ENCODE data around the gene KAT8. TPM values are rescaled to one million over a fixed set of nuclear protein-coding genes. Genes with fewer than 3 reads are reported as not detected.

The KAT8 gene
- total and polyA plus RNA-seq, 2 of the 13 experiments (the other 11 are each of a cell fraction or from before 2014, with no cell fraction given): 79.0 to 84.2 TPM

- TF ChIP-seq, protein P1, sequence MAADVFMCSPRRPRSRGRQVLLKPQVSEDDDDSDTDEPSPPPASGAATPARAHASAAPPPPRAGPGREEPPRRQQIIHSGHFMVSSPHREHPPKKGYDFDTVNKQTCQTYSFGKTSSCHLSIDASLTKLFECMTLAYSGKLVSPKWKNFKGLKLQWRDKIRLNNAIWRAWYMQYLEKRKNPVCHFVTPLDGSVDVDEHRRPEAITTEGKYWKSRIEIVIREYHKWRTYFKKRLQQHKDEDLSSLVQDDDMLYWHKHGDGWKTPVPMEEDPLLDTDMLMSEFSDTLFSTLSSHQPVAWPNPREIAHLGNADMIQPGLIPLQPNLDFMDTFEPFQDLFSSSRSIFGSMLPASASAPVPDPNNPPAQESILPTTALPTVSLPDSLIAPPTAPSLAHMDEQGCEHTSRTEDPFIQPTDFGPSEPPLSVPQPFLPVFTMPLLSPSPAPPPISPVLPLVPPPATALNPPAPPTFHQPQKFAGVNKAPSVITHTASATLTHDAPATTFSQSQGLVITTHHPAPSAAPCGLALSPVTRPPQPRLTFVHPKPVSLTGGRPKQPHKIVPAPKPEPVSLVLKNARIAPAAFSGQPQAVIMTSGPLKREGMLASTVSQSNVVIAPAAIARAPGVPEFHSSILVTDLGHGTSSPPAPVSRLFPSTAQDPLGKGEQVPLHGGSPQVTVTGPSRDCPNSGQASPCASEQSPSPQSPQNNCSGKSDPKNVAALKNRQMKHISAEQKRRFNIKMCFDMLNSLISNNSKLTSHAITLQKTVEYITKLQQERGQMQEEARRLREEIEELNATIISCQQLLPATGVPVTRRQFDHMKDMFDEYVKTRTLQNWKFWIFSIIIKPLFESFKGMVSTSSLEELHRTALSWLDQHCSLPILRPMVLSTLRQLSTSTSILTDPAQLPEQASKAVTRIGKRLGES (CRISPR knock-in tag; IDR thresholded peaks at IDR 0.05; ENCODE audit: borderline replicate concordance): no peak
- 0 out of 2 replicates have a peak, but pooled peaks have one; percentile 48 for TF ChIP-seq ZNF598 (CRISPR knock-in tag; IDR thresholded peaks at IDR 0.05; ENCODE audit: borderline replicate concordance)
- no peak for TF ChIP-seq ZNF780A (CRISPR knock-in tag; IDR thresholded peaks at IDR 0.05)
- peak; percentile 25 for TF ChIP-seq HNRNPLL (IDR thresholded peaks at IDR 0.05; ENCODE audit: low read depth, low read length, poor library complexity, severe bottlenecking)
- TF ChIP-seq, protein P2, sequence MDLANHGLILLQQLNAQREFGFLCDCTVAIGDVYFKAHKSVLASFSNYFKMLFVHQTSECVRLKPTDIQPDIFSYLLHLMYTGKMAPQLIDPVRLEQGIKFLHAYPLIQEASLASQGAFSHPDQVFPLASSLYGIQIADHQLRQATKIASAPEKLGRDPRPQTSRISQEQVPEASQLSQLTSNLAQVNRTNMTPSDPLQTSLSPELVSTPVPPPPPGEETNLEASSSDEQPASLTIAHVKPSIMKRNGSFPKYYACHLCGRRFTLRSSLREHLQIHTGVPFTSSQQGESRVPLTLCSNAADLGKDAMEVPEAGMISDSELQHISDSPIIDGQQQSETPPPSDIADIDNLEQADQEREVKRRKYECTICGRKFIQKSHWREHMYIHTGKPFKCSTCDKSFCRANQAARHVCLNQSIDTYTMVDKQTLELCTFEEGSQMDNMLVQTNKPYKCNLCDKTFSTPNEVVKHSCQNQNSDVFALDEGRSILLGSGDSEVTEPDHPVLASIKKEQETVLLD (CRISPR knock-in tag; IDR thresholded peaks at IDR 0.05; ENCODE audit: low read depth): no peak
- TF ChIP-seq ZNF747 (CRISPR knock-in tag; IDR thresholded peaks at IDR 0.05; ENCODE audit: borderline replicate concordance): peak; percentile 45; the same call in 1 of the 2 replicates
- no peak for TF ChIP-seq KDM5A (IDR thresholded peaks at IDR 0.05; ENCODE audit: borderline replicate concordance, low read length)
- peak; percentile 49; the same call in 1 of the 2 replicates for TF ChIP-seq HES4 (CRISPR knock-in tag; IDR thresholded peaks at IDR 0.05; ENCODE audit: borderline replicate concordance)
- peak; percentile 39 for TF ChIP-seq ZNF883 (CRISPR knock-in tag; IDR thresholded peaks at IDR 0.05; ENCODE audit: not compliant biosample characterization)
- no peak for TF ChIP-seq HMGA1 (CRISPR knock-in tag; conservative IDR thresholded peaks at IDR 0.05)
- no peak for TF ChIP-seq NR3C1 (CRISPR knock-in tag; IDR thresholded peaks at IDR 0.05)
- no peak for TF ChIP-seq ZIK1 (CRISPR knock-in tag; IDR thresholded peaks at IDR 0.05; ENCODE audit: borderline replicate concordance, low read depth)
- TF ChIP-seq, protein P3, sequence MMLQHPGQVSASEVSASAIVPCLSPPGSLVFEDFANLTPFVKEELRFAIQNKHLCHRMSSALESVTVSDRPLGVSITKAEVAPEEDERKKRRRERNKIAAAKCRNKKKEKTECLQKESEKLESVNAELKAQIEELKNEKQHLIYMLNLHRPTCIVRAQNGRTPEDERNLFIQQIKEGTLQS (CRISPR knock-in tag; IDR thresholded peaks at IDR 0.05): 0 out of 2 replicates have a peak, but pooled peaks have one; percentile 20
- 0 out of 2 replicates have a peak, but pooled peaks have one; percentile 27 for TF ChIP-seq HDAC2 (CRISPR knock-in tag; IDR thresholded peaks at IDR 0.05)
- TF ChIP-seq, protein P4, sequence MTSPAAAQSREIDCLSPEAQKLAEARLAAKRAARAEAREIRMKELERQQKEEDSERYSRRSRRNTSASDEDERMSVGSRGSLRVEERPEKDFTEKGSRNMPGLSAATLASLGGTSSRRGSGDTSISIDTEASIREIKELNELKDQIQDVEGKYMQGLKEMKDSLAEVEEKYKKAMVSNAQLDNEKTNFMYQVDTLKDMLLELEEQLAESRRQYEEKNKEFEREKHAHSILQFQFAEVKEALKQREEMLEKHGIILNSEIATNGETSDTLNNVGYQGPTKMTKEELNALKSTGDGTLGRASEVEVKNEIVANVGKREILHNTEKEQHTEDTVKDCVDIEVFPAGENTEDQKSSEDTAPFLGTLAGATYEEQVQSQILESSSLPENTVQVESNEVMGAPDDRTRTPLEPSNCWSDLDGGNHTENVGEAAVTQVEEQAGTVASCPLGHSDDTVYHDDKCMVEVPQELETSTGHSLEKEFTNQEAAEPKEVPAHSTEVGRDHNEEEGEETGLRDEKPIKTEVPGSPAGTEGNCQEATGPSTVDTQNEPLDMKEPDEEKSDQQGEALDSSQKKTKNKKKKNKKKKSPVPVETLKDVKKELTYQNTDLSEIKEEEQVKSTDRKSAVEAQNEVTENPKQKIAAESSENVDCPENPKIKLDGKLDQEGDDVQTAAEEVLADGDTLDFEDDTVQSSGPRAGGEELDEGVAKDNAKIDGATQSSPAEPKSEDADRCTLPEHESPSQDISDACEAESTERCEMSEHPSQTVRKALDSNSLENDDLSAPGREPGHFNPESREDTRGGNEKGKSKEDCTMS (CRISPR knock-in tag; conservative IDR thresholded peaks at IDR 0.05): no peak
- peak; percentile 23; the same call in 1 of the 2 replicates for TF ChIP-seq ZSCAN21 (CRISPR knock-in tag; IDR thresholded peaks at IDR 0.05; ENCODE audit: borderline replicate concordance)
- TF ChIP-seq, protein P5, sequence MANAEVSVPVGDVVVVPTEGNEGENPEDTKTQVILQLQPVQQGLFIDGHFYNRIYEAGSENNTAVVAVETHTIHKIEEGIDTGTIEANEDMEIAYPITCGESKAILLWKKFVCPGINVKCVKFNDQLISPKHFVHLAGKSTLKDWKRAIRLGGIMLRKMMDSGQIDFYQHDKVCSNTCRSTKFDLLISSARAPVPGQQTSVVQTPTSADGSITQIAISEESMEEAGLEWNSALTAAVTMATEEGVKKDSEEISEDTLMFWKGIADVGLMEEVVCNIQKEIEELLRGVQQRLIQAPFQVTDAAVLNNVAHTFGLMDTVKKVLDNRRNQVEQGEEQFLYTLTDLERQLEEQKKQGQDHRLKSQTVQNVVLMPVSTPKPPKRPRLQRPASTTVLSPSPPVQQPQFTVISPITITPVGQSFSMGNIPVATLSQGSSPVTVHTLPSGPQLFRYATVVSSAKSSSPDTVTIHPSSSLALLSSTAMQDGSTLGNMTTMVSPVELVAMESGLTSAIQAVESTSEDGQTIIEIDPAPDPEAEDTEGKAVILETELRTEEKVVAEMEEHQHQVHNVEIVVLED (CRISPR knock-in tag; IDR thresholded peaks at IDR 0.05; ENCODE audit: borderline replicate concordance): peak; percentile 11; the same call in 1 of the 2 replicates
- no peak for TF ChIP-seq ZNF232 (CRISPR knock-in tag; IDR thresholded peaks at IDR 0.05; ENCODE audit: borderline replicate concordance)
Measured at GRCh38 chr16:31138621-31139578, 21.4 kb downstream of the KAT8 start (continued).

All from HepG2 (cell line).